C4-2B (cell line): ENCODE results near the gene TRAF2.

Experiments
- ZFX ChIP-seq: fragments of 450-650 bp; IDR thresholded peaks from 2 replicates; pipeline ENCODE4 v1.6.1; 2017
- TF ChIP-seq, protein P1 (sequence below): fragments of 450-650 bp; conservative IDR thresholded peaks from 2 replicates; pipeline ENCODE4 v1.5.1; 2017; ENCODE audit warnings: mild to moderate bottlenecking

- TF ChIP-seq, protein P1, sequence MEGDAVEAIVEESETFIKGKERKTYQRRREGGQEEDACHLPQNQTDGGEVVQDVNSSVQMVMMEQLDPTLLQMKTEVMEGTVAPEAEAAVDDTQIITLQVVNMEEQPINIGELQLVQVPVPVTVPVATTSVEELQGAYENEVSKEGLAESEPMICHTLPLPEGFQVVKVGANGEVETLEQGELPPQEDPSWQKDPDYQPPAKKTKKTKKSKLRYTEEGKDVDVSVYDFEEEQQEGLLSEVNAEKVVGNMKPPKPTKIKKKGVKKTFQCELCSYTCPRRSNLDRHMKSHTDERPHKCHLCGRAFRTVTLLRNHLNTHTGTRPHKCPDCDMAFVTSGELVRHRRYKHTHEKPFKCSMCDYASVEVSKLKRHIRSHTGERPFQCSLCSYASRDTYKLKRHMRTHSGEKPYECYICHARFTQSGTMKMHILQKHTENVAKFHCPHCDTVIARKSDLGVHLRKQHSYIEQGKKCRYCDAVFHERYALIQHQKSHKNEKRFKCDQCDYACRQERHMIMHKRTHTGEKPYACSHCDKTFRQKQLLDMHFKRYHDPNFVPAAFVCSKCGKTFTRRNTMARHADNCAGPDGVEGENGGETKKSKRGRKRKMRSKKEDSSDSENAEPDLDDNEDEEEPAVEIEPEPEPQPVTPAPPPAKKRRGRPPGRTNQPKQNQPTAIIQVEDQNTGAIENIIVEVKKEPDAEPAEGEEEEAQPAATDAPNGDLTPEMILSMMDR: no peak
- no peak for TF ChIP-seq ZFX
These were observed 22.6 kb upstream of the TRAF2 start for GRCh38 chr9:136863623-136864273.
